DOHH2 (cell line): ENCODE results near the gene LINS1.

Source experiments
- H3F3A ChIP-seq: fragments of 200-600 bp; sonication (generic), shearing (Covaris generic); 2 replicates; pipeline ENCODE4 v1.6.0; 2016; ENCODE audit warnings: antibody characterized with exemption, mild to moderate bottlenecking; ENCODE audit not compliant: control insufficient read depth, insufficient read depth
- H3K27ac ChIP-seq: fragments of 200-600 bp; sonication (generic); 2 replicates; pipeline ENCODE4 v1.5.1; 2014; ENCODE audit warnings: low read depth, mild to moderate bottlenecking, low read length, moderate library complexity
- H3K27me3 ChIP-seq: fragments of 200-600 bp; sonication (generic); 2 replicates; pipeline ENCODE4 v1.6.1; 2014; ENCODE audit warnings: mild to moderate bottlenecking, low read length, mixed read lengths; ENCODE audit not compliant: control insufficient read depth
- H3K36me3 ChIP-seq: fragments of 200-600 bp; sonication (generic); 2 replicates; pipeline ENCODE4 v1.6.1; 2014; ENCODE audit warnings: mild to moderate bottlenecking, low read length, moderate library complexity, mixed read lengths; ENCODE audit not compliant: control insufficient read depth
- H3K4me1 ChIP-seq: fragments of 200-600 bp; sonication (generic); 2 replicates; pipeline ENCODE4 v1.6.1; 2014; ENCODE audit warnings: mild to moderate bottlenecking, low read length, mixed read lengths; ENCODE audit not compliant: control insufficient read depth
- H3K4me2 ChIP-seq: fragments of 200-600 bp; sonication (generic); 2 replicates; pipeline ENCODE4 v1.6.0; 2014; ENCODE audit warnings: mild to moderate bottlenecking, low read length, moderate library complexity
- H3K4me3 ChIP-seq: fragments of 200-600 bp; sonication (generic); 2 replicates; pipeline ENCODE4 v1.5.1; 2014; ENCODE audit warnings: mild to moderate bottlenecking, low read length, mixed read lengths
- H3K79me2 ChIP-seq: fragments of 200-600 bp; sonication (generic); 2 replicates; pipeline ENCODE4 v1.6.1; 2014; ENCODE audit warnings: mild to moderate bottlenecking, low read length, mixed read lengths; ENCODE audit not compliant: control insufficient read depth
- H3K9me2 ChIP-seq: fragments of 200-600 bp; sonication (generic); replicated peaks from 2 replicates; pipeline ENCODE4 v1.6.1; 2014; ENCODE audit warnings: mild to moderate bottlenecking, low read length, mixed read lengths; ENCODE audit not compliant: control insufficient read depth
- H3K9me3 ChIP-seq: fragments of 200-600 bp; sonication (generic); 2 replicates; pipeline ENCODE4 v1.6.1; 2014; ENCODE audit warnings: antibody characterized with exemption, low read length, mixed read lengths; ENCODE audit not compliant: control insufficient read depth, insufficient read depth
- H4K20me1 ChIP-seq: fragments of 200-600 bp; sonication (generic); 2 replicates; pipeline ENCODE4 v1.6.0; 2014; ENCODE audit warnings: low read depth, mild to moderate bottlenecking, antibody characterized with exemption, low read length, moderate library complexity; ENCODE audit not compliant: control insufficient read depth, insufficient read depth
- CTCF ChIP-seq: fragments of 200-600 bp; sonication (generic); IDR thresholded peaks from one replicate; pipeline ENCODE4 v1.5.1; 2014; ENCODE audit warnings: antibody characterized with exemption, mild to moderate bottlenecking, low read depth, low read length; ENCODE audit not compliant: poor library complexity, severe bottlenecking
- EZH2phosphoT487 ChIP-seq: fragments of 200-600 bp; sonication (generic); IDR thresholded peaks from 2 replicates; pipeline ENCODE4 v1.6.1; 2017; ENCODE audit warnings: borderline replicate concordance, mild to moderate bottlenecking, antibody characterized with exemption, low read length, moderate library complexity, mixed read lengths

The LINS1 gene

GRCh38 chr15:100524326-100524725 lies 77.7 kb downstream of the LINS1 start:
- H3K9me2 ChIP-seq: no peaks in the 10 kb centered on the region
- H3K36me3 ChIP-seq: no peaks in the 10 kb centered on the region
- H3K4me1 ChIP-seq: no peaks in the 10 kb centered on the region
- no peak overlapping the region for H3K27ac ChIP-seq
- no peaks in the 10 kb centered on the region for H3K79me2 ChIP-seq
- H3F3A ChIP-seq: no peaks in the 10 kb centered on the region
- H3K9me3 ChIP-seq: no peaks in the 10 kb centered on the region
- H4K20me1 ChIP-seq: no peaks in the 10 kb centered on the region
- H3K4me3 ChIP-seq: no peak overlapping the region
- no peaks in the 10 kb centered on the region for H3K27me3 ChIP-seq
- no peak overlapping the region for H3K4me2 ChIP-seq
- TF ChIP-seq CTCF (no peak), EZH2phosphoT487 (no peak)

- Histone ChIP-seq H3K9me2 (no peaks in the 10 kb centered on the region), H4K20me1 (no peaks in the 10 kb centered on the region), H3K4me3 (no peak overlapping the region), H3K9me3 (no peaks in the 10 kb centered on the region), H3K27me3 (no peaks in the 10 kb centered on the region), H3K4me2 (no peak overlapping the region), H3F3A (no peaks in the 10 kb centered on the region), H3K36me3 (no peaks in the 10 kb centered on the region), H3K27ac (no peak overlapping the region), H3K4me1 (no peaks in the 10 kb centered on the region), H3K79me2 (no peaks in the 10 kb centered on the region)
- TF ChIP-seq CTCF: no peak
- no peak for TF ChIP-seq EZH2phosphoT487
Observed at GRCh38 chr15:100521907-100522306, 80.1 kb downstream of the LINS1 start.

- Histone ChIP-seq H3K9me2 (no peaks in the 10 kb centered on the region), H3K27ac (no peak overlapping the region), H3F3A (no peaks in the 10 kb centered on the region), H3K27me3 (no peaks in the 10 kb centered on the region), H3K4me1 (no peaks in the 10 kb centered on the region), H3K79me2 (no peaks in the 10 kb centered on the region), H4K20me1 (no peaks in the 10 kb centered on the region), H3K4me3 (no peak overlapping the region), H3K9me3 (no peaks in the 10 kb centered on the region), H3K36me3 (no peaks in the 10 kb centered on the region), H3K4me2 (no peak overlapping the region)
- TF ChIP-seq CTCF (no peak), EZH2phosphoT487 (no peak)
Observed at GRCh38 chr15:100520132-100520921, 81.7 kb downstream of the LINS1 start.
